GM23248 (cell line): ENCODE measurements around the gene RTP2.

Source experiments
- EZH2 ChIP-seq: fragments of 200-600 bp; sonication (generic); IDR thresholded peaks from 2 replicates; pipeline ENCODE4 v1.6.1; 2018; ENCODE audit warnings: antibody characterized with exemption, mild to moderate bottlenecking; ENCODE audit not compliant: insufficient read depth, poor library complexity, severe bottlenecking
- EZH2phosphoT487 ChIP-seq: fragments of 200-600 bp; sonication (generic); IDR thresholded peaks from 2 replicates; pipeline ENCODE4 v1.6.1; 2018; ENCODE audit warnings: antibody characterized with exemption, moderate library complexity, mild to moderate bottlenecking, low read depth; ENCODE audit not compliant: insufficient read depth

DNA sequence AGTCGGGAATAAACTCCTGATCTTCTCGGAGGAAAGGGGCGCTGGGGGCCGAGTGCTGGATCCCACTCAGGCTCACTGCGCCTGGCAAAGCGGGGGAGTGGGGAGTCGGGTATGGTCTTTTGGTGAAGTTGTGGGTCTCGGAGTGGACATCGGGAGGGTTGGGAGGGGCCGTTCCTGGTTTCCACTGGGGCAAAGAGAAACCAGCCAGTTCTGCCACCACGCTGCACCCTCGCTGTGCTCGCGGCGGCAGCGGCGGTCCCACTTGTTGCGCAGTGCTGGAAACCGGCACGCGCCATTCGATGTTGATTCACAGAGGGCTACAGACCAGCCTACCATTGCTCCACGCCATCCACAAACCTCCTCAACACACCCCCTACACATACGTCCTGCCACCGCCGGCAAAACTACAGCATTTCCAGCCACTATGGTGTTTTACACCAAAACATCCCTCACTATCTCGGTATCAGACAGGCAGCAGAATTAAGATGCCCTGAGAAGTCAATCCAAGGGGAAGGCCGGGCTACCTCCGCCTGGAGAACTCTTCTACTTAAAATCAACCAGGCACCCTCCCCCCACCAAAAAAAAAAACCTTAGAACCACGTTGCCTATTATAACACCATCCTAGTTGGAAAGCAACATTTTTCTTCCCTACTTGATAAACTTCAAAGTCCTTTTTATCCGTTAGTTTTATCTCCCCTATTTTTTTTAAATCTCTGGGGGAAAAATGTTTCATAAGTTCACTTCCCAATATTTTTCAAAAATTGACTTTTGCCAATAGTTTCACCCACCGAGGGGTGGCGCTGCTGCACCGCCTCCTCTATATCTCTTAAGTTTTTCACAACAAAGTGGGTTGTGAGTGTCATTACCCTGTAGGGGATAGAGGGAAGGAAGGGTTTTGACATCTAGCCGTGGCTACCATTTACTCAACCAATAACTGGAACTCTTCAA lies 39.3 kb upstream of the RTP2 start:
- TF ChIP-seq EZH2 (no peak), EZH2phosphoT487 (no peak)
